HG03558 (cell line): ENCODE measurements around the gene ARHGAP18.

ENCODE experiments used
- ATAC-seq: cut with Tn5 transposase; IDR thresholded peaks from one replicate; pipeline ENCODE4 v1.9.1; 2021; ENCODE audit warnings: moderate number of reproducible peaks; ENCODE audit not compliant: unreplicated experiment; ENCODE audit errors: extremely low read depth

Gene ARHGAP18

DNA sequence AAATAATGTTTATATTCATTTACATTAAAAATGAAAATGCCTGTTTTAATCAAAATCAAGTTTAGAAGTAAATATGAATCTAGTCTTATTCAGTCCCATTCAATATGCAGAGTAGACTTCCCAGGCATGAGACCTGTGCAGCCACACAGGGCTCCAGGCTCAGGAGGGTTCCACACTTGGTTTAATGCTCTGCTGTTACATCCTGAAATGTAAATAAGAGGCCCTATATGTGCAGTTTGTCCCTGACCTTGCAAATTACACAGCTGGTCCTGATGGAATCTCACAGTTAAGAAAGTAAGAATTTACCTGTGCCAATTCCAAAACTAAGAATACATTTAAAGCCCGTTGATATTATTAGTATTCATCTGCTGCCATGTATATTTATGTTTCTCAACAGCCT, 79.4 kb downstream of the ARHGAP18 start:
- no peak for ATAC-seq

DNA sequence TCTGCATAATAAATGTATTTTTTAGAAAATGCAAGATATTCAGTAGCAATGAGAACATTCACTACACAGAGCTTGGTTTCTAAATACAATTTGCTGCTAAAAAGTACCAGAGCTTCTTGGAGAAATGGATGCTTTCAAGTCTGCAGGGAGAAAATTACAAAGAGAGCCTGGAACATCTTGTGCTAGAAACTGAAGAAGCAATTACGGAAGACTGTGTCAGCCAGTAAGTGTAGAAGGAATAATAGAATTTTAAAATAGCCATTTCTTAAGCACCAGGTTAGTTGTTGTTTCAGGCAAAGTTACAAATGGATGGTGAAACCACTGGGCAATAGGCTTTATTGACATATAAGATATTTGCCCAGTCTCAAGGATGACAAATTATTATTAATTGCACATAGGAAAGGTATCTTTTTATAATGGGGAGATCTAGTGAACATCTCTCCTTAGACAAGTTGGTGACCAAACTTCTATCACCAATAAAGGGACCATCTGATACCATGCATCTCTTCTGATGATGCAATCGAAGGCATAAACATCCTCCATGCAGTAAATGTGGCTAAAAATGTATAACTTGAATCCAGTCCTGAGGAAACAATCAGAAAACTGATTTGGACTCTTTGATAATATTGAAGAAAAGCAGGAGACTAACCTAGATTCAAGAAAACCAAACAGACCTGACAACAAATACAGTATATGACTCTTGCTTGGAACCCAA, 81.7 kb downstream of the ARHGAP18 start:
- no peak for ATAC-seq

GRCh38 chr6:129624488-129624887, 85.5 kb downstream of the ARHGAP18 start:
- no peak for ATAC-seq

DNA sequence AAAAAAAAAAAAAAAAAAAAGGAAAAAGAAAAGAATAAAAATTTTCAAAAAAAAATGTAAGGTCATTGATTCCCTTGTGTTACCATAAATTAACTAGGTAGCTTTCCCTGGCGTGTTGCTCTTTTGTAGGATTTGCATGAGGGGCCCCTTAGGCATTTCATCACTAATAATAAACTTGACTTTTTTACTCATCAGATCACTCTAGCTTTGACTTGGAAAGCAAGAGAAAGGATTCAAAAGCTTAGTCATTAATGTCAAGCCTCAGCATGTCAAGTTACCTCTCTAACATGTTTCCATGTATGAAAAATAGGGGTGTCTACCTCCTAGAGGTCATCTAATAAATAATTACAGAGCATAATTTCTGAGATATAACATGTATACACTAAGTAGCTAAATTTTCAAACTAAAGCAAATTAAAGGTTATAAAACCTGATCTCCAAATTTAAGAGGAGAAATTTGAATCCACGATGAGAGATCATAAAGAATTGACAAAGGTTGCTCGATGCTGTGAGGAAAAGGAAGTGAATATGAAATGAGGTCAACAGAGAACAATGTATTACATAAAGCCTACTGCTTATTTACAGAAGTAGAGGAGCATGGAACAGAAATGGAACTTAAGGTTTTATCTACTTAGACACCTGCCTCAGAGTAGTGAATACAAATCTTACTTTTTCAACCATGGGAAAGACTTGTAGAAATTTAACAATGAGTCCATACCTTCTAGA, 86.8 kb downstream of the ARHGAP18 start:
- peak; percentile 60 for ATAC-seq

- no peak for ATAC-seq
Observed at GRCh38 chr6:129621252-129621651, 88.7 kb downstream of the ARHGAP18 start.

DNA sequence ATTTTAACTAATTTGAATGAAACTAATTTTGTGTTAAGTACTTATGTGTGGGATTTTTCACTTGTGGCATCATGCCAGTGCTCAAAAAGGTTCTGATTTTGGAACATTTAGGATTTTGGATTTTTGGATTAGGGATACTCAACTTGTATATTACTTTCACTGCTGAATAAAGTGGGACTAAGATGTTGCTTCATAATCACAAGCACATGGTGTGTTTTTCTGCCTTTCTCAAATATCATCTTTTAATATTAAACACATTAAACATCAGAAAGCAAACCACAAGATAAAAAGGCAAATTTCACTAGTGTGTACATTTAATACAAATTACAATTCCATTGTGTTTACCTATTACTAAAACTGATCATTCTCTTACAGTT, 89.8 kb downstream of the ARHGAP18 start:
- no peak for ATAC-seq

- ATAC-seq: no peak
Observed at GRCh38 chr6:129619579-129620233, 90.3 kb downstream of the ARHGAP18 start.

DNA sequence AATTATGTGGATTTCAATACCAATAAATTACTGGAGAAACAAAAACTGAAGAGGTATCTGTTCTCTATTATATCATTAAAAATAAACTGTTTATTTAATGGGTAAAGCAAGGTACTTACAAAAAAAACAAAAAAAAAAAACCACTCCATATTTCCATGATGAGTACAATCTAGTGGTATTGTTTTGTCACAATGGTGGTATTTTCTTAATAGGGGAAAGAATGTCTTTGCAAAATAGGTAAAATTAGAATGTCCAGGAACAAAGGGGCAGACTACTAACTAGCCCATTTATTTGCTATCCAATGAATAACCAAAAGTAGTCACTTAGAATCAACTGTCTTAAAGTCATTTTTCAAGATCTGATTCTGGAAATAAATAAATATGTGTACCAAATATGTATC, 92.0 kb downstream of the ARHGAP18 start:
- no peak for ATAC-seq

DNA sequence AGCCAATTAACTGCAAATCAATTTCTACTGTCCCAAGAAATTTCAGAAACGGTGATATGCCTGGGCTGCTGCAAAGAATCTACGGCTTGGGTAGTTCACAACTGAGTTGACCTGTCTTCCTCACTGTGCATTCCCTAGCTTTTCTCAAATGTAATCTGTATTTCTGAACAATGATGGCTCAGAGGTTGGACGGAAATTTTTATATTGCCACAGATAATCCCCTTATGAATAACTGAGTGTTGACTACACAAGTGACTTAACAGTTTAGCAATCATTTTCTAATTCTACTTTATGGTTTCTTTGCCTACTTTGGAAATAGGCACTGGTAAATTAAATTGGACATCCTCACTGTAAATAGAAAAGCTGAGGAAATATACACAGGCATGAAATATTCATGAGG, 94.5 kb downstream of the ARHGAP18 start:
- no peak for ATAC-seq

GRCh38 chr6:129615020-129615419, 95.0 kb downstream of the ARHGAP18 start:
- ATAC-seq: no peak

DNA sequence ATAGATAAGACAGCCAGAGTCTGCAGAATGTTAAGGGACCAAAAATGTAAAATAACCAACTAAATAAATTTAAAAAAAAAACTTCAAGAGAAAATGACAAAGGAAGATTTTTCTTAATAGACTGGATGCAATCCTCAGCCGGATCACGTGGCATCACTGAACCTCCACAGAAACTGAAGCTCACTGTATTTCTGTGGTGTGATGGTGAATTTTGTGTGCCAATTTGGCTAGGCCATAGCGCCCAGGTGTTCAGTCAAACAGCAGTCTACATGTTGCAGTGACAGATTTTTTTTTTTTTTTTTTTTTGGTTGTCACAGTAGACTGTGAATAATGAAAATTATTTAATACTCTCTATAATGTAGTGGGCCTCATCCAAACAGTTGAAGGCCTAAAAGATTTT, 95.5 kb downstream of the ARHGAP18 start:
- ATAC-seq: no peak

DNA sequence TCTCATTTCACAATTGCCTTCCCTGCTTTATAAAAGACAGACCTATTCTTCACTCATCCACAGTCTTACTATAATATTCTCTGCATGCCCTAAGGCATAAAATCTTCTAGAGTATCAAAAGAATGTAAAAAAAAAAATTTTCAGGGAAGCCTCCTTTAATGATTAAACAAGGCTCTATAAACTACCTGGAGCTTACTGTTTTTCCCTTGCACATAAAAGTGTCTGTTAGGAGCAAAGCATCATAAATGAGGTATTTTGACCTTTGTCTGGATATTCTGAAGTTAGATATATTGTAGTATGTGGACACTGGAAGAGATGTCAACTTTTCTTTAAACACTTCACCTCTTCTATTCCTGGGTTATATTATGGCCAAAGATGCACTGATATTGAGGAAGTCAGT, 97.5 kb downstream of the ARHGAP18 start:
- no peak for ATAC-seq

DNA sequence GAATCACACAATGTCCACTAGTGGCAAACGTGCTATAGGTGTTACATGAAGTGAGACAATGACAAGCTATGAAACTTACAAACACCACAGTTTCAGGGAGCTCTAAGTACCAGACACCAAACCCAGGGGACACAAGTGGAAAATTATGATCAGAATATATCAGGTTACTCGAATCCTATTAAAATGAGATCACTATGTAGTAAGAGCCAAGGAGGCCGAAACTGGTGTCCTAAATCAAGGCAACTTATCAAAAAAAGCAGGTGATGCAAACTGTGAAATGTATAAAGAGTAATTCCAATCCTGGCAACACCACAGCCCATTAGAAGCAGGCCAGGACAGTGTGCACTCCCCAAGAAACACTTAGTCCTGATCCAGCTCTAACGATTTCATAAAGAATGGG, 100.3 kb downstream of the ARHGAP18 start:
- no peak for ATAC-seq

DNA sequence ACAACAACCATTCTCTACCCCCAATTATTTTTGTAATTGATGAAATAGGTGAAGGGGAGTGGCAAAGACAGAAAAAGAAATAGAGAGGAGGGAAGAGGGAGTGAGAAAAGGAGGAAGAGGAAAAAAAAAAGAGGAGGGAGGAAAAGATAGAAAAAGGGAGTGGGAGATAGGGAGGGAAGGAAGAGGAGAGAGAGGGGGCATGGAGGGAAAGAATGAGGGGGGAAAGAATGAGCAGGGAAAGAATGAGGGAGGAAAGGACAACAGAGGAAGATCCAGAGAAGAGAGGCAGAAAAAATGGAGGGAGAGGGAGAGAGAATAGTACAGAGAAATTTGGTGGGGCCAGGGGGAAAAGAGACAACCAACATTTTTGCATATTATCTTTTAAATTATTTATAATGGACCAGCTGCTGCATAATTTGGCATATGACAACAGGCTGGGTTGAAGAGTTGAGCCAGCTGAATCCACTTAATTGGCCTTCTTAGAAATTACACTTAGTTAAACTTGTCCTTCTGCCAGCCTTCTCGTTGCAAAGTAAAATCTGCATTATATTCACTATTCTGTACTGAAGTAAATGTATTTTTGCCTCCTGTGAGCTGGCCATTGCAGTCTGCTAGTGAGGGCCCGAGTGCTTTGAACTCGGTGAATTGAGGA, 101.0 kb downstream of the ARHGAP18 start:
- ATAC-seq: no peak

- no peak for ATAC-seq
Observed at GRCh38 chr6:129607581-129608186, 102.3 kb downstream of the ARHGAP18 start.

DNA sequence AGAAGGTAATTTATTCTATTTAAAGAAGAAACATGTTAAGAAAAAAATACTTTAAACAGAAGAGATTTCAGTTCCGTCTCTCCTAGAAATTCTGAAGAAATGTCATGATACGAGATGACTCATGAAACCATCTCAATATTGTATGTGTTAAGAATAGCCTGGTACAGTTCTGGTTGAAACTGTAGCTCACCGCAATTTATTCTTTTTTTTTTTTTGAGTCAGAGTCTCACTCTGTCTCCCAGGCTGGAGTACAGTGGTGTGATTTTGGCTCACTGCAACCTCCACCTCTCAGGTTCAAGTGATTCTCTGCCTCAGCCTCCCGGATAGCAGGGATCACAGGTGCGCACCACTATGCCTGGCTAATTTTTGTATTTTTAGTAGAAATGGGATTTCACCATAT, 103.3 kb downstream of the ARHGAP18 start:
- peak; percentile 37 for ATAC-seq

- ATAC-seq: no peak
Observed at GRCh38 chr6:129605967-129606366, 104.0 kb downstream of the ARHGAP18 start.

DNA sequence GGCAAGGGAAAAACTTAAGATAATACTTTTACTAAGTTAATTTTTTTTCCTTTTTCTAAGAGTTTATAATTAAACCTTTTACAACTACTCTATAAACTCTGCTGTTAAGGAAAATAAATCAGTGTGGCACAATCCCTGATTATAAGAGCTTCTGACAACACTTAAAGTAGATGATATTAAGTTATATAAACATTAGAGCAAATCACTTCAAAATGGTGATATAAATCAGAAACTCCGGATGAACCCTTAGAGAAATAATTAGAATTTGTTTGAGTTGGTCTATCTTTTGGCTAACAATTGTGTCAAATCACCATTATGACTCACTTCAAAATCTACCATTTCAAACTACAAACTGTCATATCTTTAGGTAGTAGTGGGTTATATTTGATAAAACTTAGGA, 104.9 kb downstream of the ARHGAP18 start:
- no peak for ATAC-seq

DNA sequence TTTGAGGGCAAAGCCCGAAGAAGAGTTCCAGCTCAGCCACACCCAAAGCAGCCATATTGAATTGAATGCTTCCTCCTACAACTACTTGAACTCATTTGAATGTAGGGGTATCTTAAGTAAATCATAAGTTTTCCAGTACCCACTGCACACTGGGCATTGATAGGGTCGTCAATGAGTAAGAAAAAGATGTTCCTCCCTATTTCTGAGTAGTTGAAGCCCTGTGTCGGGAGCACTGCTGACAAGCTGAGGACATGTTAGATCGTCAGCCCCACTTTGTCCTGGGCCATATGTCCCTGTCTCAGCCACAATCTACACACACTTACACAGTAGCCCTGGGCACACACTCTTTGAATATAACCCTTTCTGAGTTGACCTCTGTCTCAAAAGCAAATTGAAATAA, 105.7 kb downstream of the ARHGAP18 start:
- no peak for ATAC-seq

GRCh38 chr6:129603741-129604140, 106.2 kb downstream of the ARHGAP18 start:
- no peak for ATAC-seq

- ATAC-seq: no peak
Observed at GRCh38 chr6:129601323-129601722, 108.7 kb downstream of the ARHGAP18 start.
